Left lung (tissue), 10 donors: Measurements from ENCODE around the gene SCG2. TPM values are rescaled to one million over a fixed set of nuclear protein-coding genes. Genes with fewer than 3 reads are reported as not detected.

ENCODE experiments used
- ATAC-seq: fragments of 200-7000 bp; cut with Tn5 transposase; one replicate; pipeline ENCODE4 v1.9.1; 2020; ENCODE audit warnings: moderate library complexity
- DNase-seq, 4 donors: peaks; one replicate each; pipeline ENCODE4 v3.0.0-alpha.2; 2013 to 2020
- H3K27ac ChIP-seq, 2 donors: fragments of 200-600 bp; sonication (generic) in 1 of 2; one replicate each; pipeline versions ENCODE4 v1.5.0 to v1.8.0; 2020 to 2021
- H3K27me3 ChIP-seq, 2 donors: fragments of 200-600 bp; sonication (generic) in 1 of 2; one replicate each; pipeline versions ENCODE4 v1.5.0 to v1.8.0; 2020 to 2021
- H3K36me3 ChIP-seq, 2 donors: fragments of 200-600 bp; sonication (generic) in 1 of 2; one replicate each; pipeline versions ENCODE4 v1.5.0 to v1.8.0; 2020 to 2021
- H3K4me1 ChIP-seq, 2 donors: fragments of 200-600 bp; one replicate each; pipeline ENCODE4 v1.8.0; 2021
- H3K4me3 ChIP-seq, 2 donors: fragments of 200-600 bp; sonication (generic) in 1 of 2; one replicate each; pipeline versions ENCODE4 v1.5.0 to v1.8.0; 2020 to 2021; ENCODE audit warnings: mild to moderate bottlenecking in 1 of 2
- H3K9me3 ChIP-seq, 2 donors: fragments of 200-600 bp; sonication (generic) in 1 of 2; one replicate each; pipeline versions ENCODE4 v1.5.0 to v1.8.0; 2020 to 2021
- intact Hi-C, 2 donors: fragments of 100-400 bp; cut with DNase I; formaldehyde crosslinking; loops; one replicate each; pipeline versions ENCODE4 v1.11.2 to v1.14.2; 2022
- polyA plus RNA-seq, 6 donors: library from polyadenylated mRNA; unstranded; fragments of 120-200 nt; gene quantifications; one replicate each; pipeline ENCODE4 v1.2.1, GENCODE V29; 2013; ENCODE audit not compliant: insufficient read length in 6 of 6
- total RNA-seq, 2 donors: library from RNA; stranded (reverse); fragmentation: NEBNext Ultra II Directional; extraction: Animal tissue kit (Norgen Biotek cat#: 25700); gene quantifications; one replicate each; pipeline ENCODE4 v1.2.1, GENCODE V29; 2021
- TF ChIP-seq, protein P1 (sequence below), 2 donors: fragments of 200-600 bp; sonication (generic) in 1 of 2; IDR thresholded peaks; one replicate each; pipeline versions ENCODE4 v1.5.0 to v1.8.0; 2021; ENCODE audit warnings: antibody characterized with exemption in 2 of 2
- donor health status: DM: no; HTN: yes; CAD: no.
- donor health status: DM: no; HTN: no; CAD: no.

Gene SCG2
- total and polyA plus RNA-seq, 8 donors, result 0.71 to 3.8 (median 1.9) TPM

DNA sequence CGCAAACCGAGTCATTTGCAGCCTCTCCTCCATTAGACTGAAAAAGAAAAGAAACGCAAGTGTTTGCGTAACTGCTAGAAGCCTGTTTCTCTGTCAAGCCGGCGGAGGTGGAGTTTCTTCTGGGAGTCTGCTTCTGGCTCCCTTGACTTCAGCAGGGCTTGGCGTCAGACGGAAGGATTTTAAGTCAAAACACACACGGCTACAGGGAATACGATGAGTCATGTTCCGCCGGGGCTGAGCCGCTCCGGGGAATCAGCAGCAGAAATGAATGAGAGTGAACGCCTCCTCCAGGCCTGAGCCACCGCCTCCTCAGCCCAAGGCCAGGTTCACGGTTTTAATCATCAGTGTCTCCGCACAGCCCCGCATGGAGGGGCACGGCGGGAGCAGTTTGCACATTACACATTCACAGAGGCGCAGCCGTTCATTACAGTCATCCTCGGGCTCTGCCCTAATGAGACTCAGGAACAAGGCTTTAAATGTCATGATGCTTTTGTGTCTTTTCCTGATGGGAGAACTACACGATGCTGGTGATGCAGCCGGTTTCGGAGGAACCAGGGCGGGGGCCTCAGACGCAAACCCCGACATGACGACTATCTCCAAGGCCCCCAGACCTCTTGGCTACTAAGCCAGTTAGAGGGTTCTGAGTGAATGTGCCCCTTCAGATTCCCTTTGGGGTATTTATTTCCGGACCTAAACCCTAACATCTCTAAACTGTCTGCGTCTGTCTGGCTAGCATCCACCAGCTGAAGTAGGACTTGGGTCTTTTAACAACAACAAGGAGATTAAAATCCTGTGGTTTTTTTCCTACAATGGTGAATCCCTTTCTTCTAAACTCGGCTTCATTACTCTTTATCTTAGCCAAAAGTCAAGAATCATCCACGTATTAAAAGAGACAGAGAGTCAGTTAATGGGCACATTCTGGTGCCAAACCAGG is 11.1 kb upstream of the SCG2 start:
- H3K36me3 ChIP-seq, result no peaks in the 10 kb centered on the region
- peaks cover 0 to 35% of the 10 kb centered on the region in 2 donors for H3K27me3 ChIP-seq
- H3K27ac ChIP-seq, result peak overlapping the region in 1 of 2 donors; percentile 57
- peak; percentile 46 to 85 (median 80) for DNase-seq
- TF ChIP-seq, protein P1, sequence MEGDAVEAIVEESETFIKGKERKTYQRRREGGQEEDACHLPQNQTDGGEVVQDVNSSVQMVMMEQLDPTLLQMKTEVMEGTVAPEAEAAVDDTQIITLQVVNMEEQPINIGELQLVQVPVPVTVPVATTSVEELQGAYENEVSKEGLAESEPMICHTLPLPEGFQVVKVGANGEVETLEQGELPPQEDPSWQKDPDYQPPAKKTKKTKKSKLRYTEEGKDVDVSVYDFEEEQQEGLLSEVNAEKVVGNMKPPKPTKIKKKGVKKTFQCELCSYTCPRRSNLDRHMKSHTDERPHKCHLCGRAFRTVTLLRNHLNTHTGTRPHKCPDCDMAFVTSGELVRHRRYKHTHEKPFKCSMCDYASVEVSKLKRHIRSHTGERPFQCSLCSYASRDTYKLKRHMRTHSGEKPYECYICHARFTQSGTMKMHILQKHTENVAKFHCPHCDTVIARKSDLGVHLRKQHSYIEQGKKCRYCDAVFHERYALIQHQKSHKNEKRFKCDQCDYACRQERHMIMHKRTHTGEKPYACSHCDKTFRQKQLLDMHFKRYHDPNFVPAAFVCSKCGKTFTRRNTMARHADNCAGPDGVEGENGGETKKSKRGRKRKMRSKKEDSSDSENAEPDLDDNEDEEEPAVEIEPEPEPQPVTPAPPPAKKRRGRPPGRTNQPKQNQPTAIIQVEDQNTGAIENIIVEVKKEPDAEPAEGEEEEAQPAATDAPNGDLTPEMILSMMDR (IDR thresholded peaks at IDR 0.05), result no peak
- no peak overlapping the region for H3K4me3 ChIP-seq
- no peaks in the 10 kb centered on the region for H3K9me3 ChIP-seq
- ATAC-seq, result peak; percentile 98
- intact Hi-C loops, result no loop called here
- peaks cover 4% of the 10 kb centered on the region in 2 donors for H3K4me1 ChIP-seq

DNA sequence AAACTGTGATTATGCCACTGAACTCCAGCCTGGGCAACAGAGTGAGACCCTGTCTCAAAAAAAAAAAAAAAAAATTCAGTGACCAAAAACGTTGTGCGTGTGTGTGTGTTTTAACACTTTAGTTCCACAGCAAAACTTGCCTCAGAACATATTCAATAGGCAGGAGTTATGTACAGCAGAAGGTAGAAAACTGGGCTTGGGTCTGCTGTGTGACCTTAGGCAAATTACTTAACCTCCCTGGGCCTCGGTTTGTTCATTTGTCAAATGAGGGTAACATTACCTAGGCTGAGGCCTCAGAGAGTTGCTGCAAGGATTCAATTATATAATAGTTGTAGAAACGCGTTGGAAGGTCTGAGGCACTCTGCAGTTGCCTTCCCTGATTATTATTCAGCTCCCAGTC is 10.3 kb upstream of the SCG2 start:
- peak overlapping the region in 1 of 2 donors; percentile 57 for H3K27ac ChIP-seq

GRCh38 chr2:223611061-223611460 is 8.9 kb upstream of the SCG2 start:
- Histone ChIP-seq H3K4me1 (peaks cover 4% of the 10 kb centered on the region in 2 donors), H3K27me3 (peaks cover 0 to 28% of the 10 kb centered on the region in 2 donors), H3K4me3 (no peak overlapping the region), H3K9me3 (no peaks in the 10 kb centered on the region), H3K36me3 (no peaks in the 10 kb centered on the region), H3K27ac (no peak overlapping the region)
- intact Hi-C loops, result no loop called here
- ATAC-seq (no peak), DNase-seq (no peak)
- TF ChIP-seq, protein P1 (IDR thresholded peaks at IDR 0.05), result no peak

More for the DNA sequence above, 10.3 kb upstream of the SCG2 start:
- ATAC-seq (peak; percentile 15), DNase-seq (no peak)
- TF ChIP-seq, protein P1 (IDR thresholded peaks at IDR 0.05), result no peak
- Histone ChIP-seq H3K36me3 (no peaks in the 10 kb centered on the region), H3K4me3 (no peak overlapping the region), H3K9me3 (no peaks in the 10 kb centered on the region), H3K4me1 (peaks cover 4% of the 10 kb centered on the region in 2 donors), H3K27me3 (peaks cover 0 to 28% of the 10 kb centered on the region in 2 donors)
- intact Hi-C loops, result no loop called here

- no peaks in the 10 kb centered on the region for H3K9me3 ChIP-seq
- peaks cover 0 to under 1% of the 10 kb centered on the region in 2 donors for H3K4me1 ChIP-seq
- TF ChIP-seq, protein P1 (IDR thresholded peaks at IDR 0.05), result no peak
- H3K4me3 ChIP-seq, result no peak overlapping the region
- ATAC-seq, result no peak
- no peaks in the 10 kb centered on the region for H3K36me3 ChIP-seq
- no peak for DNase-seq
- peaks cover 0 to under 1% of the 10 kb centered on the region in 2 donors for H3K27me3 ChIP-seq
- intact Hi-C loops, result no loop called here
- no peak overlapping the region for H3K27ac ChIP-seq
Observed at GRCh38 chr2:223607476-223607875, 5.3 kb upstream of the SCG2 start.

- intact Hi-C loops, result no loop called here
- H3K36me3 ChIP-seq, result no peaks in the 10 kb centered on the region
- TF ChIP-seq, protein P1 (IDR thresholded peaks at IDR 0.05), result no peak
- no peak overlapping the region for H3K27ac ChIP-seq
- H3K9me3 ChIP-seq, result no peaks in the 10 kb centered on the region
- H3K27me3 ChIP-seq, result peaks cover 0 to 1% of the 10 kb centered on the region in 2 donors
- DNase-seq (no peak), ATAC-seq (no peak)
- peaks cover 0 to 5% of the 10 kb centered on the region in 2 donors for H3K4me1 ChIP-seq
- no peak overlapping the region for H3K4me3 ChIP-seq
Observed at GRCh38 chr2:223606946-223607345, 4.8 kb upstream of the SCG2 start.
